AG10803 (cell line): ENCODE results near the gene C2orf78.
"Not testable (repeated sequence)": the region's sequence is repeated elsewhere in the genome, so short reads cannot be mapped to it uniquely, and the experiment has no call there.

Experiments used
- DNase-seq: peaks from one replicate; pipeline ENCODE4 v3.0.0; 2010; ENCODE audit warnings: low read depth
- H3K4me3 ChIP-seq: 2 replicates; pipeline ENCODE4 v1.5.1; 2011; ENCODE audit warnings: mild to moderate bottlenecking, low read length, control low read depth
- CTCF ChIP-seq: conservative IDR thresholded peaks from 2 replicates; pipeline ENCODE4 v1.5.1; 2011; ENCODE audit warnings: mild to moderate bottlenecking, low read length, control low read depth, inconsistent platforms

The C2orf78 gene

DNA sequence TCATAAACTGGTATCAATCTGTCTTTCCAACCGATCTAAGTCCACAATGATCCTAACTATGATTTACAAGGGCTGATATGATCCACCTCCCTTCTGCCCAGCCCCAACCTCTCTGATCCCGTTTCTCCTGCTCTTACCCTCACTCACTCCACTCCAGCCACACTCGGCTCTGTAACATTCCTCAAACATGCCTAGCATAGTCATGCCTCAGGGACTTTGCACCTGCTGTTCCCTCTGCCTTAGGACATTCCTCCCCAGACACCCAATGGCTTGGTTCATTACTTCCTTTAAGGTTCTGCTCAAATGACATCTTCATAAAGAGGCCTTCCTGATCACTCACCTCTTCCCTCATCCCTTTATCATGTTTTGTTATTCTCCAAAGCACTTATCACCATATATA is 13.3 kb upstream of the C2orf78 start:
- no peak for TF ChIP-seq CTCF
- H3K4me3 ChIP-seq = no peak overlapping the region
- no peak for DNase-seq

- no peak for TF ChIP-seq CTCF
- DNase-seq = no peak
- H3K4me3 ChIP-seq = no peak overlapping the region
These were observed 11.2 kb upstream of the C2orf78 start for GRCh38 chr2:73772819-73773218.

- no peak overlapping the region for H3K4me3 ChIP-seq
- no peak for TF ChIP-seq CTCF
- DNase-seq = no peak
These were observed 7.6 kb upstream of the C2orf78 start for GRCh38 chr2:73776381-73776780.

DNA sequence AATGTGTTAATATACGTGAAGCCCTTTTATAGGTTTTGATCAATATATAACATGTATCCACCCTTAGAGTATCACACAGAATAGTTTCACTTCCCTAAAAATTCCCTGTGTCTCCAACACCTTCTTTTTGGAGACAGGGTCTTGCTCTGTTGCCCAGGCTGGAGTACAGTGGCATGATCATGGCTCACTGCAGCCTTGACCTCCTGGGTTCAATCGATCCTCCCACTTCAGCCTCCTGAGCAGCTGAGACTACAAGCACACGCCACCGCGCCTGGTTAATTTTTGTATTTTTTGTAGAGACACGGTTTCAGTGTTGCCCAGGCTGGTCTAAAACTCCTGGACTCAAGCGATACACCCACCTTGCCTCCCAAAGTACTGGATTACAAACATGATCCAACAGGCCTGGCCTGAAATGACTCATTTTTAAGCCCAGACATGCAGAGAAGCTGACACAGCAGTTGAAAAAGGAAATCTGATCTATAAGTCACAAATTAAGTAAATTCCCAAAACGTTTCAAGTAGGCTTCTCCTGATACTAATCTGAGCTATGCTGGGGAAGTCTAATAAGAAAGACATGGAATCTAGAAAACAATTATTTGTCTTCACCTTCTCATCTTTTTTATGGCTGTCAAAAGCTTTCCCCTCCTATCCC is 7.0 kb upstream of the C2orf78 start:
- DNase-seq = no peak
- TF ChIP-seq CTCF = no peak
- no peak overlapping the region for H3K4me3 ChIP-seq

- DNase-seq = not testable (repeated sequence)
- H3K4me3 ChIP-seq = peak overlapping the region; percentile 99
These were observed 5.0 kb upstream of the C2orf78 start for GRCh38 chr2:73778867-73779466.

GRCh38 chr2:73779467-73780236 is 4.3 kb upstream of the C2orf78 start, which contains the start of gene DUSP11:
DUSP11 (minus strand) TSS chr2:73780103; CDS start chr2:73779974, 129 bp downstream.
- peak; percentile 91 for DNase-seq
- TF ChIP-seq CTCF = peak; percentile 96
- H3K4me3 ChIP-seq = peak within 1 kb of the TSS; percentile 99

- TF ChIP-seq CTCF = no peak
- H3K4me3 ChIP-seq = peak overlapping the region; percentile 99
These were observed 3.8 kb upstream of the C2orf78 start for GRCh38 chr2:73780237-73780582.

GRCh38 chr2:73783402-73783801 is 581 bp upstream of the C2orf78 start:
- not testable (repeated sequence) for DNase-seq, H3K4me3 ChIP-seq

More at GRCh38 chr2:73780237-73780582, 3.8 kb upstream of the C2orf78 start:
- no peak for DNase-seq
